Immature natural killer cell (primary cell): ENCODE measurements around the gene UBE3C. TPM values are rescaled to one million over a fixed set of nuclear protein-coding genes. Genes with fewer than 3 reads are reported as not detected.
"Not testable (repeated sequence)": the region's sequence is repeated elsewhere in the genome, so short reads cannot be mapped to it uniquely, and the experiment has no call there.

Experiments
- DNase-seq, 3 donors: peaks; one replicate each; pipeline ENCODE4 v3.0.0; 2022; ENCODE audit warnings: mixed read lengths in 1 of 3
- H3K27ac Mint-ChIP-seq, 6 donors: one replicate each; pipeline ENCODE4 v1.8.0; 2020; ENCODE audit warnings: mixed read lengths in 6 of 6, mild to moderate bottlenecking in 5 of 6, inconsistent platforms in 4 of 6, moderate library complexity in 3 of 6
- H3K27me3 Mint-ChIP-seq, 3 donors: one replicate each; pipeline ENCODE4 v1.8.0; 2020 to 2021; ENCODE audit warnings: low read depth in 3 of 3, mild to moderate bottlenecking in 3 of 3, mixed read lengths in 3 of 3, moderate library complexity in 3 of 3, inconsistent platforms in 1 of 3
- H3K36me3 Mint-ChIP-seq, 3 donors: one replicate each; pipeline ENCODE4 v1.8.0; 2020; ENCODE audit warnings: mixed read lengths in 3 of 3, inconsistent platforms in 2 of 3, mild to moderate bottlenecking in 2 of 3
- H3K4me1 Mint-ChIP-seq, 2 donors: one replicate each; pipeline ENCODE4 v1.8.0; 2020; ENCODE audit warnings: inconsistent platforms in 2 of 2, mild to moderate bottlenecking in 2 of 2, mixed read lengths in 2 of 2, moderate library complexity in 1 of 2
- H3K4me3 Mint-ChIP-seq, 5 donors: one replicate each; pipeline ENCODE4 v1.8.0; 2020; ENCODE audit warnings: mild to moderate bottlenecking in 5 of 5, mixed read lengths in 5 of 5, inconsistent platforms in 3 of 5, moderate library complexity in 3 of 5
- H3K9me3 Mint-ChIP-seq, 6 donors: one replicate each; pipeline ENCODE4 v1.8.0; 2020; ENCODE audit warnings: mild to moderate bottlenecking in 6 of 6, mixed read lengths in 6 of 6, inconsistent platforms in 4 of 6, moderate library complexity in 3 of 6
- polyA plus RNA-seq, 3 donors: library from polyadenylated mRNA; unstranded; fragments of 300-500 nt; fragmentation: Illumina TruSeq; gene quantifications; one replicate each; pipeline ENCODE4 v1.2.3, GENCODE V29; 2021

The UBE3C gene
- 10 to 100 TPM; 17.3 to 25.6 (median 17.4) TPM for polyA plus RNA-seq

GRCh38 chr7:157138424-157139110, at the start of gene UBE3C:
Gene UBE3C, plus strand, starts transcription at chr7:157138926. Its CDS starts 347 bp downstream, at chr7:157139273.
- Mint-ChIP-seq H3K4me3 (peak within 1 kb of the TSS; percentile 81 to 85 (median 82)), H3K27ac (peak within 1 kb of the TSS; percentile 80 to 90 (median 88)), H3K27me3 (peaks cover 1 to 3% (median 2%) of the 10 kb centered on the region in 3 donors), H3K9me3 (no peaks in the 10 kb centered on the region), H3K4me1 (peaks cover 38 to 47% of the 10 kb centered on the region in 2 donors), H3K36me3 (peaks cover 0 to 5% (median under 1%) of the 10 kb centered on the region in 3 donors)
- DNase-seq, result peak; percentile 90 to 94 (median 92)

DNA sequence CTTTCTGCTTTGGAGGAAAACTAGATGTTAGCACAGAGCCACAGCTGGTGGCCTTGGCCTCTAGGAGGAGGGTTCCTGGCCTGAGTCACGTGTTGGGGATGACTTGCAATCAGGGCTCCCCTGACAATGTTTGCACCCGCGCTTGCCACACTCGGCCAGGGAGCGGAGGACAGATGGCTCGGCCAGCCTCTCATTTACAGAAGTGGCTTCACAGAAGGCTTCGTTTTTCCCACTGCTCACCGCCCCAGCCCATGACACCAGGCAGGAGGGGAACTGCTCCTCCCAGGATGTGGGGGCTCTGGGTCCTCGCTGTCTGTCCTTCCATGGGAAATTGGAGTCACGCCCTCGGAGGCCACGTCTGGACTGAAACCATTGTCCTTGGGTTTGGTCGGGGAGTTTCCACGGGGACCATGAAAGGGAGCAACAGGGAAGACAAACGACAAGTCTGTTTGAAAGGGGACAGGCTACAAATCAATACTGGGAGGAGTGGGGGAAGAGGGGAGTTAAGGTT, 49.6 kb upstream of the UBE3C start:
- Mint-ChIP-seq H3K36me3 (no peaks in the 10 kb centered on the region), H3K9me3 (peaks cover 0 to 11% (median 6%) of the 10 kb centered on the region in 6 donors), H3K27me3 (peaks cover 0 to 6% (median 5%) of the 10 kb centered on the region in 3 donors), H3K4me1 (no peaks in the 10 kb centered on the region), H3K27ac (no peak overlapping the region), H3K4me3 (no peak overlapping the region)
- no peak for DNase-seq

- Mint-ChIP-seq H3K4me1 (no peaks in the 10 kb centered on the region), H3K36me3 (no peaks in the 10 kb centered on the region), H3K9me3 (peaks cover 0 to 4% (median 0%) of the 10 kb centered on the region in 6 donors), H3K4me3 (no peak overlapping the region), H3K27me3 (peaks cover 0 to 8% (median 3%) of the 10 kb centered on the region in 3 donors), H3K27ac (no peak overlapping the region)
- DNase-seq, result no peak
Observed at GRCh38 chr7:157090485-157091165, 48.1 kb upstream of the UBE3C start.

- Mint-ChIP-seq H3K4me1 (no peaks in the 10 kb centered on the region), H3K4me3 (no peak overlapping the region), H3K36me3 (no peaks in the 10 kb centered on the region), H3K27me3 (peaks cover 1 to 9% (median 2%) of the 10 kb centered on the region in 3 donors), H3K9me3 (peaks cover 0 to 2% (median 0%) of the 10 kb centered on the region in 6 donors), H3K27ac (no peak overlapping the region)
- DNase-seq, result no peak
Observed at GRCh38 chr7:157096286-157097055, 42.3 kb upstream of the UBE3C start.

DNA sequence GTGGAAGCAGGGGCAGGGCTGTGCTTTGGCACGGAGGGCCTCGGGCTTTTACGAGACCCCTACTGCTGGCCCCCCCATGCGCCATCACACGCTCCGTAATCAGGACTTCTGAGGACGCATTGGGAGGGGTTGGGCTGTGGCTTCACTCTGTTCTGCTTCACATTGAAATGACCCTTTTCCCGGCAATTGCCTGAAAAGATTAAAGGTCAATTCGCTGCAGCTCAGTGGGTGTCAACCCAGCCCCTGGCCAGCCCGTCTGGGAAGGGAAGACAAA, 41.7 kb upstream of the UBE3C start:
- H3K27me3 Mint-ChIP-seq, result peaks cover 1 to 9% (median 2%) of the 10 kb centered on the region in 3 donors
- H3K36me3 Mint-ChIP-seq, result no peaks in the 10 kb centered on the region
- H3K4me3 Mint-ChIP-seq, result no peak overlapping the region
- H3K4me1 Mint-ChIP-seq, result no peaks in the 10 kb centered on the region
- peaks cover 0 to 2% (median 0%) of the 10 kb centered on the region in 6 donors for H3K9me3 Mint-ChIP-seq
- no peak for DNase-seq
- no peak overlapping the region for H3K27ac Mint-ChIP-seq

- Mint-ChIP-seq H3K27ac (no peak overlapping the region), H3K9me3 (peaks cover 0 to 2% (median 0%) of the 10 kb centered on the region in 6 donors), H3K4me3 (no peak overlapping the region), H3K27me3 (peaks cover 1 to 13% (median 2%) of the 10 kb centered on the region in 3 donors), H3K4me1 (no peaks in the 10 kb centered on the region), H3K36me3 (no peaks in the 10 kb centered on the region)
- no peak for DNase-seq
Observed at GRCh38 chr7:157097569-157097968, 41.2 kb upstream of the UBE3C start.

DNA sequence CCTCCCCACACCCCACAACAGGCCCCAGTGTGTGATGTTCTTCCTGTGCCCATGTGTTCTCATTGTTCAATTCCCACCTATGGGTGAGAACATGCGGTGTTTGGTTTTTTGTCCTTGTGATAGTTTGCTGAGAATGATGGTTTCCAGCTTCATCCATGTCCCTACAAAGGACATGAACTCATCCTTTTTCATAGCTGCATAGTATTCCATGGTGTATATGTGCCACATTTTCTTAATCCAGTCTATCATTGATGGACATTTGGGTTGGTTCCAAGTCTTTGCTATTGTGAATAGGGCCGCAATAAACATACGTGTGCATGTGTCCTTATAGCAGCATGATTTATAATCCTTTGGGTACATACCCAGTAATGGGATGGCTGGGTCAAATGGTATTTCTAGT, 38.7 kb upstream of the UBE3C start:
- Mint-ChIP-seq H3K9me3 (peaks cover 0 to 14% (median 3%) of the 10 kb centered on the region in 6 donors), H3K27me3 (peaks cover 3 to 21% (median 4%) of the 10 kb centered on the region in 3 donors)
- DNase-seq, H3K27ac Mint-ChIP-seq, H3K4me1 Mint-ChIP-seq, H3K4me3 Mint-ChIP-seq, H3K36me3 Mint-ChIP-seq: not testable (repeated sequence)

GRCh38 chr7:157103641-157104040, 35.1 kb upstream of the UBE3C start:
- not testable (repeated sequence) for H3K4me1 Mint-ChIP-seq, DNase-seq, H3K4me3 Mint-ChIP-seq, H3K36me3 Mint-ChIP-seq, H3K27ac Mint-ChIP-seq
- H3K27me3 Mint-ChIP-seq, result peaks cover 4 to 29% (median 10%) of the 10 kb centered on the region in 3 donors
- H3K9me3 Mint-ChIP-seq, result peaks cover 0 to 16% (median 3%) of the 10 kb centered on the region in 6 donors

DNA sequence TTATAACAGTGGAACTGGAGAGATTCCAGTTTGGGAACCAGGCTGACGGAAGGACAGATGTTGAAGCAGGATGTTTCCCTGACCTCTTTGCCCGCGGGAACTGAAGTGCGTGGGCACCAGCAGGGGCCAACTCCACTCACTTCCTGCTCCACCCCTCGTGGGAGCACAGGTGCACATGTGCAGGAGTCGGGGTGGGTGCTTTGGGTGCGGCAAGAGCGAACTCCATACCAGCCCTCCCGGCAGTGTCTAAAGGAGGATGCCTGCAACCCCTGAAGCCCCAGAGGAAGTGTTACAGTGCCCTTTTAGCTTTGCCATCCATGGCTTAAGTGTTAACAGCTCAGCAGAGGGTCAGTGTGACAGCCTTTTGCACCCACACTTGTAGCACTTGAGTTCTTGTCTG, 27.4 kb upstream of the UBE3C start:
- peaks cover 0 to 3% (median 0%) of the 10 kb centered on the region in 6 donors for H3K9me3 Mint-ChIP-seq
- H3K4me1 Mint-ChIP-seq, result no peaks in the 10 kb centered on the region
- H3K27ac Mint-ChIP-seq, result no peak overlapping the region

DNA sequence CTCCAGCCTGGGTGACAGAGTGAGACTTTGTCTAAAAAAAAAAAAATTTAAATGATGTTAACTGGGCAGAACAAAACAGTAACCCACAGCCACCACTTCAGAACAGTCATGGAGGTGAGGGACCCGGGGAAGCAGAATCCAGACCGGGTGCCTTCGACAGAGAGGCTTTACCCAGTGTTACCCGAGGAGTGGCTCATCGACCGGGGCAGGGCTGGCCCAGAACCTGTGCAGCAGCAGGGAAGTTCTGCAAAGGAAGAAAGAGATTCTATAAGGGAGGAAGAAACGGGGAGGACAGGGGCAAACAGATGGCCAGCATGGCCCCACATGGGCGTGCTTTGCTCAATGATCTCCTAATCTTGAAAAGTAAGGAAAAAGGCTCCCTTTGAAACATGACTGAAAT, 26.0 kb upstream of the UBE3C start:
- no peak for DNase-seq
- peaks cover 0 to 3% (median 0%) of the 10 kb centered on the region in 6 donors for H3K9me3 Mint-ChIP-seq
- H3K27me3 Mint-ChIP-seq, result peaks cover 1 to 20% (median 5%) of the 10 kb centered on the region in 3 donors
- H3K36me3 Mint-ChIP-seq, result peaks cover 0 to 1% (median 0%) of the 10 kb centered on the region in 3 donors
- H3K4me1 Mint-ChIP-seq, result no peaks in the 10 kb centered on the region
- no peak overlapping the region for H3K4me3 Mint-ChIP-seq
- H3K27ac Mint-ChIP-seq, result no peak overlapping the region

More for the DNA sequence above, 27.4 kb upstream of the UBE3C start:
- H3K4me3 Mint-ChIP-seq, result no peak overlapping the region
- no peaks in the 10 kb centered on the region for H3K36me3 Mint-ChIP-seq
- peaks cover 1 to 17% (median 8%) of the 10 kb centered on the region in 3 donors for H3K27me3 Mint-ChIP-seq
- DNase-seq, result no peak

DNA sequence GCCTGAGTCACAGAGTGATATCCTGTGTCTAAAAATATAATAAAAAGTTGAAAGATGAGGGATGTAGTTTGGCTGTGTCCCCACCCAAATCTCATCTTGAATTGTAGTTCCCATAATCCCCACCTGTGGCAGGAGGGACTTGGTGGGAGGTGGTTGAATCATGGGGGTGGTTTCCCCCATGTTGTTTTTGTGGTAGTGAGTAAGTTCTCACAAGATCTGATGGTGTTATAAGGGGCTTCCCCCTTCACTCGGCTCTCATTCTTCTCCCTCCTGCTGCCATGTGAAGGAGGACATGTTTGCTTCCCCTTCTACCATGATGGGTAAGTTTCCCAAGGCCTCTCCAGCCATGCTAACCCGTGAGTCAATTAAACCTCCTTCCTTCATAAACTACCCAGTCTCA, 25.1 kb upstream of the UBE3C start:
- Mint-ChIP-seq H3K27me3 (peaks cover 1 to 20% (median 2%) of the 10 kb centered on the region in 3 donors), H3K4me1 (no peaks in the 10 kb centered on the region), H3K9me3 (peaks cover 0 to 3% (median 0%) of the 10 kb centered on the region in 6 donors), H3K27ac (no peak overlapping the region), H3K4me3 (no peak overlapping the region), H3K36me3 (peaks cover 0 to 4% (median 0%) of the 10 kb centered on the region in 3 donors)
- DNase-seq, result no peak

DNA sequence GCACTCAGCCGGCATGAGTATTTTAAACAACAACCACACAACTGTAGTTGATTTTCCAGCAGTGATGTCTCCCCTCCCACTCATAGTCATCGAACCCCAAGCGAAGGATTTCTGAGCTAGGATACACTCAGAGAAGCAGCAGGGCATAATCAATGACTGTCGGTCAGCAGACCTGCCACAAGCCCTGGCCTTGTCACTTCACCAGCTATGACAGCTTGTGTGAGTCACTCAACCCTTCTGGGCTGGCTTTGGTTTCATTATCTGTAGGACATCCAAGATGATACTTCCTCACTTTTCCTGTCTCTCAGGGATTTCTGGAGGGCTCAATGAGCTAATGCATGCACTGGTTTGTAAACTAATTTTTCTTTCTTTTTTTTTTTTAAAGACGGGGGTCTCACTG, 22.0 kb upstream of the UBE3C start:
- H3K27me3 Mint-ChIP-seq, result peaks cover 0 to 10% (median 4%) of the 10 kb centered on the region in 3 donors
- DNase-seq, result no peak
- no peak overlapping the region for H3K27ac Mint-ChIP-seq
- peaks cover 0 to 4% (median 0%) of the 10 kb centered on the region in 3 donors for H3K36me3 Mint-ChIP-seq
- peaks cover 0 to 1% (median 0%) of the 10 kb centered on the region in 6 donors for H3K9me3 Mint-ChIP-seq
- H3K4me3 Mint-ChIP-seq, result no peak overlapping the region
- H3K4me1 Mint-ChIP-seq, result no peaks in the 10 kb centered on the region

DNA sequence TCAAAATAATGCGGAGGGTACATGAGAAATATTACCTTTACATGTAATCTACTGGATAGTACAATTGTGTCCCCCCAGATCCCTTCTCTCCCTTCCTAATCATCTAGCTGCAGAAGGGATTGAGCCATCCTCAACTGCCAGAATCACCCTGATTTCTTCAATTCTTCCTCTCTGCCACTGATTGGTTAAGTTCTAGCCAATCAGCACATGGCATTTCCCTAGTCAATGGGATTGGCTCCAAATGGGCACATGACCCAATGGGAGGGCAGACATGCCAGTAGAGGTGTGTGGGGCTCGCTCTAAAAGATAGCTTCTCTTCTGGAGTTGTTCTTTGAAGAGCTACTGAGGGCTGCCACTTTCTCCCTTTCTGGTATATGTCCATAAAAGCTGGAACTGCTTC, 20.9 kb upstream of the UBE3C start:
- Mint-ChIP-seq H3K27ac (no peak overlapping the region), H3K36me3 (peaks cover 0 to 4% (median 0%) of the 10 kb centered on the region in 3 donors), H3K27me3 (peaks cover 0 to 8% (median 4%) of the 10 kb centered on the region in 3 donors), H3K4me3 (no peak overlapping the region), H3K4me1 (no peaks in the 10 kb centered on the region), H3K9me3 (no peaks in the 10 kb centered on the region)
- no peak for DNase-seq
